Uterus (tissue), 2 donors: Measurements from ENCODE around the gene GSPT1.
"Not testable (repeated sequence)": the region's sequence is repeated elsewhere in the genome, so short reads cannot be mapped to it uniquely, and the experiment has no call there.

Source experiments
- POLR2A ChIP-seq, 2 donors: fragments of 450-650 bp; IDR thresholded peaks; one replicate each; pipeline ENCODE4 v1.6.1; 2016; ENCODE audit warnings: antibody characterized with exemption in 2 of 2, mild to moderate bottlenecking in 1 of 2, moderate library complexity in 1 of 2
- TF ChIP-seq, protein P1 (sequence below), 4 experiments: fragments of 200-600 bp in 2 of 4; fragments of 450-650 bp in 2 of 4; sonication (generic) in 2 of 4; IDR thresholded peaks; one replicate each; pipeline ENCODE4 v1.5.1; 2016 to 2019; ENCODE audit warnings: antibody characterized with exemption in 4 of 4, mild to moderate bottlenecking in 2 of 4, moderate library complexity in 1 of 4

DNA sequence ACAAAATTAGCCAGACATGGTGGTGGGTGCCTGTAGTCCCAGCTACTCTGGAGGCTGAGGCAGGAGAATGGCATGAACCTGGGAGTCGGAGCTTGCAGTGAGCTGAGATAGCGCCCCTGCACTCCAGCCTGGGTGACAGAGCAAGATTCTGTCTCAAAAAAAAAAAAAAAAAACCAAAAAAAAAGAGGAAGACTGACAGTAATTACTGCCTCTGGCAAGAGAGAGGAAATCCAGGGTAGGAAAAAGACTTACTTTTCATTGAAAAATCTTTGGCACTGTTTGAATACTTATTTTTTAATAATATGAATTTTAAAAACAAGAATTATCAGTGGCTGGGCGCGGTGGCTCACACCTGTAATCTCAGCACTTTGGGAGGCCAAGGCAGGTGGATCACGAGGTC lies 46.7 kb upstream of the GSPT1 start:
- TF ChIP-seq, protein P1, sequence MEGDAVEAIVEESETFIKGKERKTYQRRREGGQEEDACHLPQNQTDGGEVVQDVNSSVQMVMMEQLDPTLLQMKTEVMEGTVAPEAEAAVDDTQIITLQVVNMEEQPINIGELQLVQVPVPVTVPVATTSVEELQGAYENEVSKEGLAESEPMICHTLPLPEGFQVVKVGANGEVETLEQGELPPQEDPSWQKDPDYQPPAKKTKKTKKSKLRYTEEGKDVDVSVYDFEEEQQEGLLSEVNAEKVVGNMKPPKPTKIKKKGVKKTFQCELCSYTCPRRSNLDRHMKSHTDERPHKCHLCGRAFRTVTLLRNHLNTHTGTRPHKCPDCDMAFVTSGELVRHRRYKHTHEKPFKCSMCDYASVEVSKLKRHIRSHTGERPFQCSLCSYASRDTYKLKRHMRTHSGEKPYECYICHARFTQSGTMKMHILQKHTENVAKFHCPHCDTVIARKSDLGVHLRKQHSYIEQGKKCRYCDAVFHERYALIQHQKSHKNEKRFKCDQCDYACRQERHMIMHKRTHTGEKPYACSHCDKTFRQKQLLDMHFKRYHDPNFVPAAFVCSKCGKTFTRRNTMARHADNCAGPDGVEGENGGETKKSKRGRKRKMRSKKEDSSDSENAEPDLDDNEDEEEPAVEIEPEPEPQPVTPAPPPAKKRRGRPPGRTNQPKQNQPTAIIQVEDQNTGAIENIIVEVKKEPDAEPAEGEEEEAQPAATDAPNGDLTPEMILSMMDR (IDR thresholded peaks at IDR 0.05): not testable (repeated sequence)
- TF ChIP-seq POLR2A (IDR thresholded peaks at IDR 0.05): not testable (repeated sequence)
